Measurements from ENCODE around the gene ABCA2.

ABCA2 gene

GRCh38 chr9:137018761-137019559, 9.1 kb downstream of the ABCA2 start:
- TF ChIP-seq POLR2AphosphoS5 (IDR thresholded peaks at IDR 0.05; ENCODE audit: borderline replicate concordance, low read depth, low read length) (no peak), EZH2 (IDR thresholded peaks at IDR 0.05) (no peak), FOXP2 (optimal IDR thresholded peaks at IDR 0.05; ENCODE audit: control extremely low read depth, extremely low read length, insufficient read depth) (no peak)
- Histone ChIP-seq H3K27ac (no peak overlapping the region), H3K9ac (ENCODE audit: insufficient read length) (no peak overlapping the region), H3K4me3 (no peak overlapping the region), H3K36me3 (ENCODE audit: insufficient read depth, low read length) (no peaks in the 10 kb centered on the region), H3K9me3 (ENCODE audit: low read depth, low read length) (no peaks in the 10 kb centered on the region)
- no peak for DNase-seq (ENCODE audit: low read depth, low spot score)

GRCh38 chr9:137017791-137018497, 10.1 kb downstream of the ABCA2 start:
- Histone ChIP-seq H3K36me3 (ENCODE audit: insufficient read depth, low read length) (no peaks in the 10 kb centered on the region), H3K9me3 (ENCODE audit: low read depth, low read length) (no peaks in the 10 kb centered on the region), H3K4me3 (no peak overlapping the region), H3K27ac (no peak overlapping the region), H3K9ac (ENCODE audit: insufficient read length) (no peak overlapping the region)
- no peak for DNase-seq (ENCODE audit: low read depth, low spot score)
- TF ChIP-seq FOXP2 (optimal IDR thresholded peaks at IDR 0.05; ENCODE audit: control extremely low read depth, extremely low read length, insufficient read depth) (no peak), EZH2 (IDR thresholded peaks at IDR 0.05) (no peak), POLR2AphosphoS5 (IDR thresholded peaks at IDR 0.05; ENCODE audit: borderline replicate concordance, low read depth, low read length) (no peak)

GRCh38 chr9:137017071-137017470, 11.0 kb downstream of the ABCA2 start:
- Histone ChIP-seq H3K27ac (no peak overlapping the region), H3K9me3 (ENCODE audit: low read depth, low read length) (no peaks in the 10 kb centered on the region), H3K36me3 (ENCODE audit: insufficient read depth, low read length) (no peaks in the 10 kb centered on the region), H3K9ac (ENCODE audit: insufficient read length) (no peak overlapping the region), H3K4me3 (no peak overlapping the region)
- no peak for TF ChIP-seq EZH2 (IDR thresholded peaks at IDR 0.05)
- TF ChIP-seq FOXP2 (optimal IDR thresholded peaks at IDR 0.05; ENCODE audit: control extremely low read depth, extremely low read length, insufficient read depth), result no peak
- TF ChIP-seq POLR2AphosphoS5 (IDR thresholded peaks at IDR 0.05; ENCODE audit: borderline replicate concordance, low read depth, low read length), result no peak
- DNase-seq (ENCODE audit: low read depth, low spot score), result no peak

DNA sequence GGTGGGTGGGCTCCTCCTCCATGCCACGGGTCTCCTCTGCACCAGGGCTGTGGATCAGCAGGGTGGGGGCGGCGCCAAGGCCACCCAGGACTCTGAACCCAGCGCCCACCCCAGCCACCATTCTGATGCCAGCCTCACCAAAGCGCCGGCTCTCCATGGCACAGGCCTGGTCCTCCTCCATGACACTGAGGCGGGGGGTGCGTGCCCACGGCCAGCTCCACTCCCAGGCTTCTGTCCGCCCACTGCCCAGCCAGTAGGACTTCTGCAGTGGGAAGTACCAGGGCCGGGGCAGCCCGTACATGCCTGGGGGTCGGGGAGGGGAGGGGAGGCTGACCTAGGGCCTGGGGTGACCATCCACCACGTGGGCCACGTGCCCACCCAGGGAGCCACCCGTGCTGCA, 11.6 kb downstream of the ABCA2 start:
- Histone ChIP-seq H3K9me3 (ENCODE audit: low read depth, low read length) (no peaks in the 10 kb centered on the region), H3K36me3 (ENCODE audit: insufficient read depth, low read length) (no peaks in the 10 kb centered on the region), H3K4me3 (no peak overlapping the region), H3K9ac (ENCODE audit: insufficient read length) (no peak overlapping the region), H3K27ac (no peak overlapping the region)
- no peak for TF ChIP-seq POLR2AphosphoS5 (IDR thresholded peaks at IDR 0.05; ENCODE audit: borderline replicate concordance, low read depth, low read length)
- no peak for TF ChIP-seq FOXP2 (optimal IDR thresholded peaks at IDR 0.05; ENCODE audit: control extremely low read depth, extremely low read length, insufficient read depth)
- TF ChIP-seq EZH2 (IDR thresholded peaks at IDR 0.05), result no peak
- no peak for DNase-seq (ENCODE audit: low read depth, low spot score)

GRCh38 chr9:137015976-137016375, 12.1 kb downstream of the ABCA2 start:
- TF ChIP-seq FOXP2 (optimal IDR thresholded peaks at IDR 0.05; ENCODE audit: control extremely low read depth, extremely low read length, insufficient read depth), result no peak
- TF ChIP-seq POLR2AphosphoS5 (IDR thresholded peaks at IDR 0.05; ENCODE audit: borderline replicate concordance, low read depth, low read length), result no peak
- TF ChIP-seq EZH2 (IDR thresholded peaks at IDR 0.05), result no peak
- Histone ChIP-seq H3K9me3 (ENCODE audit: low read depth, low read length) (no peaks in the 10 kb centered on the region), H3K9ac (ENCODE audit: insufficient read length) (no peak overlapping the region), H3K36me3 (ENCODE audit: insufficient read depth, low read length) (no peaks in the 10 kb centered on the region), H3K4me3 (no peak overlapping the region), H3K27ac (no peak overlapping the region)
- no peak for DNase-seq (ENCODE audit: low read depth, low spot score)

DNA sequence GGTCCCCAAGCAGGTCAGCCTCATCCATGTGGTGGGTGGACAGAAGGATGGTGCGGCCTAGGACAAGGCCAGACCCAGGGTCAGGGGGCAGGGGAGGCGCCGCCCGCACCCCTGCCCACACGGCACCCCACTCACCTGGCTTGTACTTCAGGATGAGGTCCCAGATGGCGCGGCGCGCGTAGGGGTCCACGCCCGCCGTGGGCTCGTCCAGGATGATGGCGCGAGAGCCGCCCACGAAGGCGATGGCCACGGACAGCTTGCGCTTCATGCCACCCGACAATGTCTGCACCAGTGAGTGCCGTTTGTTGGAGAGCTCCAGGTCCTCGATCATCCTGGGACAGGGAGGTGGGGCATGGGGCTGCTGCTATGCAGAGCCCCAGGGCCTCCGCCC, 12.5 kb downstream of the ABCA2 start:
- TF ChIP-seq FOXP2 (optimal IDR thresholded peaks at IDR 0.05; ENCODE audit: control extremely low read depth, extremely low read length, insufficient read depth) (no peak), EZH2 (IDR thresholded peaks at IDR 0.05) (no peak), POLR2AphosphoS5 (IDR thresholded peaks at IDR 0.05; ENCODE audit: borderline replicate concordance, low read depth, low read length) (no peak)
- no peak overlapping the region for H3K27ac ChIP-seq
- DNase-seq (ENCODE audit: low read depth, low spot score), result no peak
- no peaks in the 10 kb centered on the region for H3K9me3 ChIP-seq (ENCODE audit: low read depth, low read length)
- no peak overlapping the region for H3K9ac ChIP-seq (ENCODE audit: insufficient read length)
- no peaks in the 10 kb centered on the region for H3K36me3 ChIP-seq (ENCODE audit: insufficient read depth, low read length)
- no peak overlapping the region for H3K4me3 ChIP-seq

GRCh38 chr9:137014776-137015539, 13.1 kb downstream of the ABCA2 start:
- no peak for DNase-seq (ENCODE audit: low read depth, low spot score)
- Histone ChIP-seq H3K27ac (no peak overlapping the region), H3K9ac (ENCODE audit: insufficient read length) (no peak overlapping the region), H3K36me3 (ENCODE audit: insufficient read depth, low read length) (no peaks in the 10 kb centered on the region), H3K9me3 (ENCODE audit: low read depth, low read length) (no peaks in the 10 kb centered on the region), H3K4me3 (no peak overlapping the region)
- TF ChIP-seq FOXP2 (optimal IDR thresholded peaks at IDR 0.05; ENCODE audit: control extremely low read depth, extremely low read length, insufficient read depth) (no peak), EZH2 (IDR thresholded peaks at IDR 0.05) (no peak), POLR2AphosphoS5 (IDR thresholded peaks at IDR 0.05; ENCODE audit: borderline replicate concordance, low read depth, low read length) (no peak)

DNA sequence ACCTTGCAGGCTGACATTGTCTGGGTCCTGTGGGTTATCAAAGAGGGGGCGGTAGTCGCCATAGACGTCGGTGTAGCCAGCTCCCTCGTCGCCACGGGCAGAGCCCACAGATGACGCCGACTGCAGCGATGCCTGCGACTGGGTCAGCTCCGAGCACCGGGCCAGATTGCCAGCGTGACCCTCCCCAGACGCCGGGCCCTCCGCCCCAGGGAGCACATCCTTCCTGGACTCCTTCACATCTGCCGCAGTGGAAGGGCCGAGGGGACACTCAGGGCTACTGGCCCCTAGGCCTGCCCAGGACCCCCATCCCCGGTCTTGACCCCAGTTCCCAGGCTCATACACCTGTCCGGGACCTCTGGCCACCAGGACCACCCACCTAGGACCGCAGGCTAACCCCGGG, 13.9 kb downstream of the ABCA2 start:
- H3K27ac ChIP-seq, result no peak overlapping the region
- H3K36me3 ChIP-seq (ENCODE audit: insufficient read depth, low read length), result no peaks in the 10 kb centered on the region
- H3K9ac ChIP-seq (ENCODE audit: insufficient read length), result no peak overlapping the region
- no peak overlapping the region for H3K4me3 ChIP-seq
- H3K9me3 ChIP-seq (ENCODE audit: low read depth, low read length), result no peaks in the 10 kb centered on the region
- DNase-seq (ENCODE audit: low read depth, low spot score), result no peak
- TF ChIP-seq POLR2AphosphoS5 (IDR thresholded peaks at IDR 0.05; ENCODE audit: borderline replicate concordance, low read depth, low read length) (no peak), EZH2 (IDR thresholded peaks at IDR 0.05) (no peak), FOXP2 (optimal IDR thresholded peaks at IDR 0.05; ENCODE audit: control extremely low read depth, extremely low read length, insufficient read depth) (no peak)

All from SK-N-MC (cell line).